Measurements from ENCODE around the gene FAM72C.
"Not testable (repeated sequence)": the region's sequence is repeated elsewhere in the genome, so short reads cannot be mapped to it uniquely, and the experiment has no call there.

- not testable (repeated sequence) for TF ChIP-seq CTCF, POLR2AphosphoS5, POLR2A (IDR thresholded peaks at IDR 0.05)
These were observed 18.9 kb downstream of the FAM72C start for GRCh38 chr1:143952913-143953312.

Data from prostate gland (tissue), 2 donors.